Loucy (cell line): ENCODE results near the gene SLBP.

ENCODE experiments used
- CTCF ChIP-seq: fragments of 200-600 bp; sonication (generic); conservative IDR thresholded peaks from 2 replicates; pipeline ENCODE4 v1.5.1; 2014; ENCODE audit warnings: mild to moderate bottlenecking, antibody characterized with exemption, low read length
- EZH2phosphoT487 ChIP-seq: fragments of 200-600 bp; IDR thresholded peaks from 2 replicates; pipeline ENCODE4 v1.6.1; 2018; ENCODE audit warnings: antibody characterized with exemption, mild to moderate bottlenecking, moderate library complexity, borderline replicate concordance

GRCh38 chr4:1721003-1721665 lies 9.0 kb upstream of the SLBP start, which contains the start of the genes TACC3 and TMEM129:
- TF ChIP-seq CTCF: no peak
- TF ChIP-seq EZH2phosphoT487: no peak
